ENCODE results near the gene AKAP13. TPM values are rescaled to one million over a fixed set of nuclear protein-coding genes. Genes with fewer than 3 reads are reported as not detected.

The AKAP13 gene
- total RNA-seq, 1 donor from 2014 or later = 114 TPM

- peaks cover 10% of the 10 kb centered on the region for H3K4me1 Mint-ChIP-seq (ENCODE audit: low read depth)
- no peak overlapping the region for H3K4me3 Mint-ChIP-seq (ENCODE audit: low read depth)
- no peaks in the 10 kb centered on the region for H3K9me3 Mint-ChIP-seq (ENCODE audit: low read depth)
- no peaks in the 10 kb centered on the region for H3K27me3 Mint-ChIP-seq
- H3K27ac Mint-ChIP-seq = no peak overlapping the region
- DNase-seq (ENCODE audit: low spot score, unreplicated experiment) = no peak
- no peak for TF ChIP-seq CTCF (IDR thresholded peaks at IDR 0.05; ENCODE audit: unreplicated experiment)
- peaks cover 6% of the 10 kb centered on the region for H3K36me3 Mint-ChIP-seq (ENCODE audit: insufficient read depth)
These were observed 381.8 kb downstream of the AKAP13 start for GRCh38 chr15:85762039-85762755.

GRCh38 chr15:85762756-85763127, 382.3 kb downstream of the AKAP13 start:
- DNase-seq (ENCODE audit: low spot score, unreplicated experiment) = no peak
- no peak for TF ChIP-seq CTCF (IDR thresholded peaks at IDR 0.05; ENCODE audit: unreplicated experiment)
- H3K4me1 Mint-ChIP-seq (ENCODE audit: low read depth) = peaks cover 10% of the 10 kb centered on the region
- no peaks in the 10 kb centered on the region for H3K9me3 Mint-ChIP-seq (ENCODE audit: low read depth)
- no peak overlapping the region for H3K4me3 Mint-ChIP-seq (ENCODE audit: low read depth)
- peak overlapping the region; percentile 20 for H3K27ac Mint-ChIP-seq
- no peaks in the 10 kb centered on the region for H3K27me3 Mint-ChIP-seq
- H3K36me3 Mint-ChIP-seq (ENCODE audit: insufficient read depth) = peaks cover 6% of the 10 kb centered on the region

- no peak for DNase-seq (ENCODE audit: low spot score, unreplicated experiment)
- Mint-ChIP-seq H3K9me3 (ENCODE audit: low read depth) (no peaks in the 10 kb centered on the region), H3K27ac (no peak overlapping the region), H3K4me3 (ENCODE audit: low read depth) (no peak overlapping the region), H3K4me1 (ENCODE audit: low read depth) (peaks cover 10% of the 10 kb centered on the region), H3K36me3 (ENCODE audit: insufficient read depth) (peaks cover 6% of the 10 kb centered on the region), H3K27me3 (no peaks in the 10 kb centered on the region)
- TF ChIP-seq CTCF (IDR thresholded peaks at IDR 0.05; ENCODE audit: unreplicated experiment) = no peak
These were observed 382.8 kb downstream of the AKAP13 start for GRCh38 chr15:85763157-85763556.

- Mint-ChIP-seq H3K27me3 (no peaks in the 10 kb centered on the region), H3K27ac (no peak overlapping the region), H3K4me3 (ENCODE audit: low read depth) (no peak overlapping the region), H3K36me3 (ENCODE audit: insufficient read depth) (peaks cover 8% of the 10 kb centered on the region), H3K9me3 (ENCODE audit: low read depth) (no peaks in the 10 kb centered on the region), H3K4me1 (ENCODE audit: low read depth) (peaks cover 10% of the 10 kb centered on the region)
- TF ChIP-seq CTCF (IDR thresholded peaks at IDR 0.05; ENCODE audit: unreplicated experiment) = no peak
- no peak for DNase-seq (ENCODE audit: low spot score, unreplicated experiment)
These were observed 383.6 kb downstream of the AKAP13 start for GRCh38 chr15:85763673-85764633.

- Mint-ChIP-seq H3K9me3 (ENCODE audit: low read depth) (no peaks in the 10 kb centered on the region), H3K27me3 (no peaks in the 10 kb centered on the region), H3K4me3 (ENCODE audit: low read depth) (no peak overlapping the region), H3K36me3 (ENCODE audit: insufficient read depth) (peaks cover 11% of the 10 kb centered on the region), H3K27ac (no peak overlapping the region), H3K4me1 (ENCODE audit: low read depth) (peaks cover 10% of the 10 kb centered on the region)
- DNase-seq (ENCODE audit: low spot score, unreplicated experiment) = no peak
- TF ChIP-seq CTCF (IDR thresholded peaks at IDR 0.05; ENCODE audit: unreplicated experiment) = no peak
These were observed 384.4 kb downstream of the AKAP13 start for GRCh38 chr15:85764649-85765277.

All from progenitor cell of endocrine pancreas (in vitro differentiated cells).